GM12892 (cell line): ENCODE results near the gene SAMD14.
A peak's percentile ranks its signal among the peaks of the same experiment; 100 is the strongest.

Source experiments
- POLR2A ChIP-seq: IDR thresholded peaks from 2 replicates; pipeline ENCODE4 v1.6.1; 2011; ENCODE audit warnings: low read depth, low read length, control low read depth
- TAF1 ChIP-seq: IDR thresholded peaks from 2 replicates; pipeline ENCODE4 v1.6.1; 2011; ENCODE audit warnings: low read depth, mild to moderate bottlenecking, control low read depth, low read length, borderline replicate concordance

DNA sequence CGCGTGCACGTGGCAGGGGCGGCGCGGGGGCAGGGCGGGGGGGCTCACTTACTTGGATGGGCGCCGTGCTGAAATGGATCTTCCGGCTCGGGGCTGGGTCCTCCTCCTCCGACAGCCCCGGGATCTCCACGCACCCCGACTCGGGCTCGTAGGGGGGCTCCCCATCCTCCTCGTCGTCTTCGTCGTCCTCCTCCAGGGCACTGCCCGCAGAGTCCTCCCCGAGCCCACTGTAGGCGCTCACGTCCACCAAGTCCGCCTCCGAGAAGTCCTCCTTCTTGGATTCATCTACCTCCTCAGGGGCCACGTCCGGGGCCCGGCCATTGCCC lies 19.1 kb upstream of the SAMD14 start:
- 0 out of 2 replicates have a peak, but pooled peaks have one; percentile 29 for TF ChIP-seq TAF1
- no peak for TF ChIP-seq POLR2A
